Activated CD8-positive, alpha-beta memory T cell treated with anti-CD3 and anti-CD28 coated beads for 36 hours (primary cell): ENCODE measurements around the gene NELFA. TPM values are rescaled to one million over a fixed set of nuclear protein-coding genes. Genes with fewer than 3 reads are reported as not detected.

ENCODE experiments used
- CTCF ChIA-PET: fragments of 350-600 bp; sonication (Branson Sonifier 250); formaldehyde crosslinking; loops from one replicate; lab custom pipeline; 2021; ENCODE audit warnings: antibody characterized with exemption; lab: Charles Lee
- POLR2A ChIA-PET: fragments of 350-600 bp; sonication (Branson Sonifier 250); formaldehyde crosslinking; loops from one replicate; lab custom pipeline; 2021; ENCODE audit warnings: antibody characterized with exemption; lab: Charles Lee
- total RNA-seq, 2 experiments: library from RNA; stranded (reverse); gene quantifications; one replicate each; pipeline ENCODE4 v1.2.3, GENCODE V29; 2021

Gene NELFA
- total RNA-seq, 2 experiments from 2014 or later = 43.4 to 50.5 TPM

GRCh38 chr4:1952058-1952700, 56.6 kb downstream of the NELFA start:
- CTCF ChIA-PET = no interaction called here
- POLR2A ChIA-PET = no interaction called here

- POLR2A ChIA-PET = no interaction called here
- CTCF ChIA-PET = no interaction called here
Observed at GRCh38 chr4:1950369-1950768, 58.4 kb downstream of the NELFA start.

GRCh38 chr4:1948892-1949436, 59.8 kb downstream of the NELFA start:
- POLR2A ChIA-PET = no interaction called here
- CTCF ChIA-PET = no interaction called here

GRCh38 chr4:1948232-1948631, 60.5 kb downstream of the NELFA start:
- ChIA-PET CTCF (no interaction called here), POLR2A (no interaction called here)

- ChIA-PET CTCF (no interaction called here), POLR2A (no interaction called here)
Observed at GRCh38 chr4:1945912-1946311, 62.9 kb downstream of the NELFA start.

GRCh38 chr4:1945124-1945895, 63.5 kb downstream of the NELFA start:
- CTCF ChIA-PET = no interaction called here
- POLR2A ChIA-PET = no interaction called here

- CTCF ChIA-PET = interaction anchor here (0.6 kb wide), 1 partner anchor 46 kb away, joined by 3 read pairs; no protein-coding TSS in a partner anchor
- POLR2A ChIA-PET = interaction anchor here (0.6 kb wide), 1 partner anchor 208 kb away, joined by 3 read pairs; no protein-coding TSS in a partner anchor
Observed at GRCh38 chr4:1943928-1944327, 64.8 kb downstream of the NELFA start.

GRCh38 chr4:1940566-1940965, 68.2 kb downstream of the NELFA start:
- CTCF ChIA-PET = interaction anchor here (1.1 kb wide), 1 partner anchor 21 kb away, joined by 3 read pairs; no protein-coding TSS in a partner anchor
- POLR2A ChIA-PET = no interaction called here

- ChIA-PET POLR2A (no interaction called here), CTCF (interaction anchor here (1.1 kb wide), 1 partner anchor 22 kb away, joined by 3 read pairs; no protein-coding TSS in a partner anchor)
Observed at GRCh38 chr4:1939664-1940509, 68.9 kb downstream of the NELFA start.

GRCh38 chr4:1938027-1938426, 70.7 kb downstream of the NELFA start:
- ChIA-PET POLR2A (interaction anchor here (0.7 kb wide), 1 partner anchor 154 kb away, joined by 6 read pairs; no protein-coding TSS in a partner anchor), CTCF (interaction anchor here (0.6 to 1.1 kb wide), 3 partner anchors 10 to 192 kb away, joined by 3 to 6 read pairs (median 3); no protein-coding TSS in a partner anchor)

- ChIA-PET POLR2A (no interaction called here), CTCF (interaction anchor here (1.0 to 1.1 kb wide), 2 partner anchors 10 to 39 kb away, joined by 4 to 6 read pairs; no protein-coding TSS in a partner anchor)
Observed at GRCh38 chr4:1937550-1937949, 71.2 kb downstream of the NELFA start.

GRCh38 chr4:1933700-1934099, 75.1 kb downstream of the NELFA start:
- ChIA-PET CTCF (no interaction called here), POLR2A (no interaction called here)

GRCh38 chr4:1932736-1933135, 76.0 kb downstream of the NELFA start:
- ChIA-PET POLR2A (no interaction called here), CTCF (no interaction called here)

Other genes with a start within 250 kb of the NELFA start
- gene FGFR3, start 215.7 kb downstream of the NELFA start, total RNA-seq = under 1 TPM in 1 of 2 experiments, not detected in 1; 0.08 TPM
- 10 to 100 TPM; 88.8 to 94.7 TPM for gene LETM1, start 152.8 kb downstream of the NELFA start, total RNA-seq
- gene NSD2, start 137.6 kb downstream of the NELFA start, total RNA-seq = 100 to 1,000 TPM; 166 to 177 TPM
- gene NAT8L, start 50.4 kb upstream of the NELFA start, total RNA-seq = under 1 TPM; 0.59 to 0.65 TPM
- gene HAUS3, start 233.1 kb upstream of the NELFA start, total RNA-seq = 10 to 100 TPM; 22.6 to 25.9 TPM
- gene POLN, start 233.1 kb upstream of the NELFA start, total RNA-seq = 1 to 10 TPM; 1.2 to 2.2 TPM